OCI-LY7 (cell line): ENCODE data around the gene LRRC28.

Source experiments
- CTCF ChIP-seq: fragments of 200-600 bp; sonication (generic); conservative IDR thresholded peaks from 2 replicates; pipeline ENCODE4 v1.5.1; 2014; ENCODE audit warnings: mild to moderate bottlenecking, antibody characterized with exemption, low read length, moderate library complexity, mixed read lengths
- EZH2phosphoT487 ChIP-seq: fragments of 200-600 bp; sonication (generic); IDR thresholded peaks from 2 replicates; pipeline ENCODE4 v1.6.1; 2018; ENCODE audit warnings: low read depth, borderline replicate concordance, mild to moderate bottlenecking, mixed run types, antibody characterized with exemption, low read length, moderate library complexity, mixed read lengths

- no peak for TF ChIP-seq EZH2phosphoT487
- TF ChIP-seq CTCF = no peak
These were observed 135.1 kb downstream of the LRRC28 start for GRCh38 chr15:99386391-99386790.
